Spleen (tissue), 11 donors: ENCODE measurements around the gene PDE3A. TPM values are rescaled to one million over a fixed set of nuclear protein-coding genes. Genes with fewer than 3 reads are reported as not detected.

Experiments used
- DNase-seq: peaks from one replicate; pipeline ENCODE4 v3.0.0-alpha.2; 2020
- H3K27ac ChIP-seq, 8 donors: fragments of 200-600 bp; sonication (generic) in 7 of 8; 1 replicate in 4 of 8; 2 replicates in 4 of 8; pipeline versions ENCODE4 v1.5.0 to v1.8.0; 2016 to 2021; ENCODE audit warnings: inconsistent platforms in 4 of 8, mild to moderate bottlenecking in 4 of 8, moderate library complexity in 1 of 8
- H3K27me3 ChIP-seq, 7 donors: fragments of 200-600 bp; sonication (generic) in 6 of 7; replicated peaks in 1 of 7; 1 replicate in 4 of 7; 2 replicates in 3 of 7; pipeline versions ENCODE4 v1.5.0 to v1.8.0; 2016 to 2021; ENCODE audit warnings: inconsistent platforms in 3 of 7, mild to moderate bottlenecking in 1 of 7
- H3K36me3 ChIP-seq, 6 donors: fragments of 200-600 bp; sonication (generic) in 5 of 6; 1 replicate in 4 of 6; 2 replicates in 2 of 6; pipeline versions ENCODE4 v1.5.0 to v1.8.0; 2016 to 2021; ENCODE audit warnings: inconsistent platforms in 2 of 6
- H3K4me1 ChIP-seq, 6 donors: fragments of 200-600 bp; sonication (generic) in 5 of 6; 1 replicate in 3 of 6; 2 replicates in 3 of 6; pipeline versions ENCODE4 v1.5.0 to v1.8.0; 2016 to 2021; ENCODE audit warnings: inconsistent platforms in 3 of 6
- H3K4me3 ChIP-seq, 8 donors: fragments of 200-600 bp; sonication (generic) in 7 of 8; 1 replicate in 4 of 8; 2 replicates in 4 of 8; pipeline versions ENCODE4 v1.5.0 to v1.8.0; 2016 to 2021; ENCODE audit warnings: inconsistent platforms in 4 of 8, mild to moderate bottlenecking in 4 of 8, moderate library complexity in 2 of 8
- H3K9me3 ChIP-seq, 8 donors: fragments of 200-600 bp; sonication (generic) in 7 of 8; 1 replicate in 4 of 8; 2 replicates in 4 of 8; pipeline versions ENCODE4 v1.5.0 to v1.8.0; 2016 to 2021; ENCODE audit warnings: inconsistent platforms in 4 of 8
- POLR2A ChIP-seq, 3 donors: fragments of 450-650 bp; IDR thresholded peaks; one replicate each; pipeline ENCODE4 v1.5.1; 2017; ENCODE audit warnings: antibody characterized with exemption in 3 of 3, mild to moderate bottlenecking in 1 of 3
- POLR2AphosphoS5 ChIP-seq, 3 donors: sonication (generic); formaldehyde crosslinking; IDR thresholded peaks; one replicate each; pipeline ENCODE4 v1.5.1; 2017; ENCODE audit warnings: antibody characterized with exemption in 3 of 3
- WGBS, 5 donors: extraction: QIAGEN DNeasy Blood & Tissue Kit in 3 of 5; methylation state at CpG; one replicate each; pipeline versions ENCODE4 v1.1.5 to v1.1.7; 2013 to 2018; 5-methylcytosine and 5-hydroxymethylcytosine counted together
- intact Hi-C: fragments of 100-400 bp; cut with DNase I; formaldehyde crosslinking; loops from one replicate; pipeline ENCODE4 v1.15.0; 2023; ENCODE audit warnings: low total_unique reads
- polyA plus RNA-seq, 3 donors: library from polyadenylated mRNA; stranded (reverse); fragments of 200-250 nt; gene quantifications; one replicate each; pipeline ENCODE4 v1.2.1, GENCODE V29; 2013
- total RNA-seq, 7 donors: library from RNA; depleted of rRNA in 3 of 7; stranded (reverse); fragments of >200 nt in 3 of 7; fragmentation: NEBNext Ultra II Directional in 4 of 7; extraction: Animal tissue kit (Norgen Biotek cat#: 25700) in 4 of 7; gene quantifications; one replicate each; pipeline versions ENCODE4 v1.1.0 to v1.2.1, GENCODE V29; 2016 to 2021
- TF ChIP-seq, protein P1 (sequence below), 11 experiments: fragments of 200-600 bp in 7 of 11; fragments of 450-650 bp in 4 of 11; sonication (generic) in 4 of 11; IDR thresholded peaks in 8 of 11; conservative IDR thresholded peaks in 3 of 11; 1 replicate in 7 of 11; 2 replicates in 4 of 11; pipeline versions ENCODE4 v1.4.0 to v1.8.0; 2016 to 2021; ENCODE audit warnings: antibody characterized with exemption in 11 of 11, inconsistent platforms in 4 of 11, mild to moderate bottlenecking in 1 of 11
- donor health status: healthy with polysubstance abuse.
- donor health status: DM: no; HTN: no; CAD: no; lungs with moderate emphysema.
- donor health status: DM: no; HTN: no; CAD: no.
- donor health status: Bipolar disorder and iron deficiency.
- donor health status: healthy.
- donor health status: DM: no; HTN: no; CAD: no.
- donor health status: DM: yes; HTN: yes; CAD: no.

The PDE3A gene
- total and polyA plus RNA-seq, 10 donors = 0.57 to 10.1 (median 7.5) TPM

DNA sequence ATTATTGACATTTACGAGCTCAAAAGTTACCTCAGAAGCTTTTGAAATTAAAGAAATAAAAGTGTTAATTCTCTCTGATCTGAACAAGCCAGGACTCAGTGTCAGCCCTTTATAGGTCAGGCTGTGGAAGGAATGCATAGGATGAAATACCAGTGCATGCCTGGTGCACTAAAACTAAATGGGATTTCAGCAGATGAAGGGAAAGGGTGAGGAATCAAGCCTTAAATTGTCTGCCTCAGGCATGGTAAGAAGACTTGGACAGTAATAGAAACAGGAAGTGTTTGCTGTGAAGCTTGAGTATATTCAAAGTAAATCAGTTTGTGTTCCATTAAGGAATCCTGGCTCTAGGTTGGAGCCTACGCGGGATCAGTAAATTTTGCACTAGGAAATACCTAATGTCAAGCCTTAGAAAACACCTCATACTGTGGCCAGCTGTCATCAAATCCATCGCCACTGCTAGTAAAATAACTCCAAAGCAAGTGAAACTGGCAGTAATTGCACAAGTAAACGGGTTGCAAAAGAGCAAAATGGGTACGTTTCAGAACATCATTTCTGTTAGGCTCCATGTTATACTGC is 76.3 kb downstream of the PDE3A start:
- Histone ChIP-seq H3K27ac (no peak overlapping the region), H3K9me3 (no peaks in the 10 kb centered on the region), H3K36me3 (no peaks in the 10 kb centered on the region), H3K4me1 (peaks cover 0 to 4% (median 0%) of the 10 kb centered on the region in 6 donors), H3K4me3 (no peak overlapping the region), H3K27me3 (no peaks in the 10 kb centered on the region)
- no peak for DNase-seq
- WGBS, 5 donors = 77 to 90% (median 78%) methylated on average over 6 of the region's 6 CpGs
- no peak for TF ChIP-seq POLR2A (IDR thresholded peaks at IDR 0.05)
- no peak for TF ChIP-seq POLR2AphosphoS5 (IDR thresholded peaks at IDR 0.05)
- TF ChIP-seq, protein P1, sequence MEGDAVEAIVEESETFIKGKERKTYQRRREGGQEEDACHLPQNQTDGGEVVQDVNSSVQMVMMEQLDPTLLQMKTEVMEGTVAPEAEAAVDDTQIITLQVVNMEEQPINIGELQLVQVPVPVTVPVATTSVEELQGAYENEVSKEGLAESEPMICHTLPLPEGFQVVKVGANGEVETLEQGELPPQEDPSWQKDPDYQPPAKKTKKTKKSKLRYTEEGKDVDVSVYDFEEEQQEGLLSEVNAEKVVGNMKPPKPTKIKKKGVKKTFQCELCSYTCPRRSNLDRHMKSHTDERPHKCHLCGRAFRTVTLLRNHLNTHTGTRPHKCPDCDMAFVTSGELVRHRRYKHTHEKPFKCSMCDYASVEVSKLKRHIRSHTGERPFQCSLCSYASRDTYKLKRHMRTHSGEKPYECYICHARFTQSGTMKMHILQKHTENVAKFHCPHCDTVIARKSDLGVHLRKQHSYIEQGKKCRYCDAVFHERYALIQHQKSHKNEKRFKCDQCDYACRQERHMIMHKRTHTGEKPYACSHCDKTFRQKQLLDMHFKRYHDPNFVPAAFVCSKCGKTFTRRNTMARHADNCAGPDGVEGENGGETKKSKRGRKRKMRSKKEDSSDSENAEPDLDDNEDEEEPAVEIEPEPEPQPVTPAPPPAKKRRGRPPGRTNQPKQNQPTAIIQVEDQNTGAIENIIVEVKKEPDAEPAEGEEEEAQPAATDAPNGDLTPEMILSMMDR (IDR thresholded peaks at IDR 0.05 in 8 of 11, conservative IDR thresholded peaks at IDR 0.05 in 3 of 11) = no peak
- intact Hi-C loops = no loop called here

DNA sequence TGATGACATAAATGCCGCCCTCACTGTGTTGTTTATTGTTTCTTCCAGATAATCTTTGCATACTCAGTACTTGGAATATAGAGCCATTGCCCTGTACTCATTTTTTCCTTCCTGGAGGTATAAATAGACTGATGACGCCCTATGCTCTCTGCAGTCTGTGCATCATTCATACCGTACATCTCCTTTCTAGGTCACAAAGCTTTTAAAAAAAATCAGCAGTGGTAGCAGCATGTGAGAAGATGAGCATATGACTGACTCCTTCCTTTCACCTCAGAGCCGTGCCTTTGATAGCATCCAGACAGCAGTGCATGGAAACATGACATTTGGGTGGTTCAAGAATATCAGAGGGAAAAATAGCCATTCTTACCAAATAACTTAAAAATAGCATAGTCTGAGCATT is 77.3 kb downstream of the PDE3A start:
- no peak for DNase-seq
- Histone ChIP-seq H3K4me3 (no peak overlapping the region), H3K4me1 (no peaks in the 10 kb centered on the region), H3K36me3 (no peaks in the 10 kb centered on the region), H3K27ac (no peak overlapping the region), H3K9me3 (no peaks in the 10 kb centered on the region), H3K27me3 (no peaks in the 10 kb centered on the region)
- TF ChIP-seq POLR2AphosphoS5 (IDR thresholded peaks at IDR 0.05) (no peak), POLR2A (IDR thresholded peaks at IDR 0.05) (no peak)
- TF ChIP-seq, protein P1 (IDR thresholded peaks at IDR 0.05 in 8 of 11, conservative IDR thresholded peaks at IDR 0.05 in 3 of 11) = no peak
- intact Hi-C loops = no loop called here
- WGBS, 5 donors = 69 to 80% (median 77%) methylated on average over 4 of the region's 4 CpGs

DNA sequence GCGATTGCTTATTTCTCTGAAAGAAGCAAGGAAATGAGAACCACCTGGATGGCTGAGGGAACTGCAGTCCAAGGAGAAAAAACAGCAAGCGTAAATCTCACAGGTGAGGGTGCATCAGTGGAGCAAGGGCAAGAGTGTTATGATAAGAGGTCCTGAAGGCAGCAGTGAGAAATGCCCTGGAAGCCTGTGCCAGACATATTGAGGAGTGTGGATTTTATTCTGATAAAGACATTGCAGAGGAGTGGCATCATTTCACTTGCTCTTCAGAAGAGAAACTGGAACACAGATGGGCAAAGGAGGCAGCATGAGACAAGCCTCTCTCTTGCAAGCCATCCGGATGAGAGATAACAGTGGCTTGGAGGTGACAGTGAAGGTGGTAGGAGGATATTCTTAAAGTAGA is 78.5 kb downstream of the PDE3A start:
- no peak overlapping the region for H3K4me3 ChIP-seq
- H3K27ac ChIP-seq = no peak overlapping the region
- DNase-seq = no peak
- H3K4me1 ChIP-seq = no peaks in the 10 kb centered on the region
- H3K27me3 ChIP-seq = no peaks in the 10 kb centered on the region
- intact Hi-C loops = no loop called here
- H3K9me3 ChIP-seq = no peaks in the 10 kb centered on the region
- TF ChIP-seq POLR2A (IDR thresholded peaks at IDR 0.05) (no peak), POLR2AphosphoS5 (IDR thresholded peaks at IDR 0.05) (no peak)
- TF ChIP-seq, protein P1 (IDR thresholded peaks at IDR 0.05 in 8 of 11, conservative IDR thresholded peaks at IDR 0.05 in 3 of 11) = no peak
- H3K36me3 ChIP-seq = no peaks in the 10 kb centered on the region
- WGBS, 5 donors = 77 to 89% (median 86%) methylated on average over 3 of the region's 3 CpGs

DNA sequence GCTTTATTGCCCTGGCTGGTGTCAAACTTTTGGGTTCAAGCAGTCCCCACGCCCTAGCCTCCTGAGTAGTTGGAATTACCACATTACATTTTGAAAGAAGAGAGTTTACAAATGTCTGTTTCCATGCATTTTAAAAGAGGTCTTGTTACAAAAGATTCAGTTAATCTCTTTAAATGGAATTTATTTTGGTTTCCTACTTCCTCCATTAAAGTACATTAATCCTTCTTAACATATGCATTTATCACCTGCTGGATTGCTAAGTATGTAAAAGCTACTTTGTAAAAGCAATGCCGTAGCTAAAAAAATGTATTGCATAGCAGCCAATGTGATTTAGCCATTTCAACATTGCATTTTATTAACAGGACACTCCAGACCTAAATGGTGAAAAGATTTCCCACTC is 80.4 kb downstream of the PDE3A start:
- no peak for DNase-seq
- no peaks in the 10 kb centered on the region for H3K36me3 ChIP-seq

More for the DNA sequence above, 80.4 kb downstream of the PDE3A start:
- no peak overlapping the region for H3K27ac ChIP-seq
- 73 to 81% (median 76%) methylated on average over 2 of the region's 2 CpGs for WGBS, 5 donors
- H3K9me3 ChIP-seq = no peaks in the 10 kb centered on the region
- intact Hi-C loops = no loop called here
- no peak for TF ChIP-seq POLR2AphosphoS5 (IDR thresholded peaks at IDR 0.05)
- TF ChIP-seq, protein P1 (IDR thresholded peaks at IDR 0.05 in 8 of 11, conservative IDR thresholded peaks at IDR 0.05 in 3 of 11) = no peak
- no peak for TF ChIP-seq POLR2A (IDR thresholded peaks at IDR 0.05)
- no peaks in the 10 kb centered on the region for H3K27me3 ChIP-seq
- no peak overlapping the region for H3K4me3 ChIP-seq
- no peaks in the 10 kb centered on the region for H3K4me1 ChIP-seq
